ENCODE data around the gene PKN1. TPM values are rescaled to one million over a fixed set of nuclear protein-coding genes. Genes with fewer than 3 reads are reported as not detected.
A peak's percentile ranks its signal among the peaks of the same experiment; 100 is the strongest.
"Not testable (repeated sequence)": the region's sequence is repeated elsewhere in the genome, so short reads cannot be mapped to it uniquely, and the experiment has no call there.

PKN1 gene
- total and polyA plus RNA-seq, 8 donors = 50.5 to 91.5 (median 64.2) TPM

- peaks cover 0 to 17% (median 3%) of the 10 kb centered on the region in 3 donors for H3K36me3 ChIP-seq
- TF ChIP-seq CTCF (IDR thresholded peaks at IDR 0.05) = no peak
- H3K4me3 ChIP-seq = no peak overlapping the region
- H3K27ac ChIP-seq = no peak overlapping the region
- intact Hi-C loops (cut with DNase I) = no loop called here
- H3K4me1 ChIP-seq = no peaks in the 10 kb centered on the region
- peak in 1 of 4 donors; percentile 18 for ATAC-seq
- DNase-seq = no peak
- FAIRE-seq = no peak
- H3K27me3 ChIP-seq = no peaks in the 10 kb centered on the region
- no peaks in the 10 kb centered on the region for H3K9me3 ChIP-seq
- WGBS, 2 donors = 90 to 91% methylated on average over 26 of the region's 26 CpGs
Observed at GRCh38 chr19:14402332-14403144, 30.6 kb upstream of the PKN1 start.

- WGBS, 2 donors = 93 to 95% methylated on average over 15 of the region's 15 CpGs
- ATAC-seq; H3K4me1 ChIP-seq; DNase-seq; H3K27me3 ChIP-seq; H3K27ac ChIP-seq; H3K9me3 ChIP-seq; intact Hi-C loops (cut with DNase I); H3K4me3 ChIP-seq; FAIRE-seq: not testable (repeated sequence)
- H3K36me3 ChIP-seq = peaks cover 6 to 25% (median 7%) of the 10 kb centered on the region in 3 donors
Observed at GRCh38 chr19:14403145-14403930, 29.8 kb upstream of the PKN1 start.

- no peak overlapping the region for H3K4me3 ChIP-seq
- FAIRE-seq = no peak
- 66 to 75% methylated on average over 9 of the region's 9 CpGs for whole genome bisulfite sequencing, 2 donors
- ATAC-seq = no peak
- H3K36me3 ChIP-seq = peaks cover 10 to 35% (median 16%) of the 10 kb centered on the region in 3 donors
- H3K27me3 ChIP-seq = no peaks in the 10 kb centered on the region
- H3K9me3 ChIP-seq = no peaks in the 10 kb centered on the region
- no peak for DNase-seq
- H3K4me1 ChIP-seq = no peaks in the 10 kb centered on the region
- TF ChIP-seq CTCF (IDR thresholded peaks at IDR 0.05) = no peak
- no peak overlapping the region for H3K27ac ChIP-seq
- intact Hi-C loops (cut with DNase I) = no loop called here
Observed at GRCh38 chr19:14404312-14404711, 28.8 kb upstream of the PKN1 start.

- intact Hi-C loops (cut with DNase I) = no loop called here
- Histone ChIP-seq H3K27me3 (no peaks in the 10 kb centered on the region), H3K9me3 (no peaks in the 10 kb centered on the region), H3K27ac (peak overlapping the region in 1 of 4 donors; percentile 20), H3K4me3 (no peak overlapping the region), H3K36me3 (peaks cover 12 to 46% (median 25%) of the 10 kb centered on the region in 3 donors), H3K4me1 (no peaks in the 10 kb centered on the region)
- TF ChIP-seq CTCF (IDR thresholded peaks at IDR 0.05) = no peak
- FAIRE-seq (no peak), DNase-seq (no peak), ATAC-seq (no peak)
- 87 to 88% methylated on average over 6 of the region's 6 CpGs for WGBS, 2 donors
Observed at GRCh38 chr19:14405380-14405757, 27.7 kb upstream of the PKN1 start.

- peak; percentile 87 to 97 (median 93) for TF ChIP-seq CTCF (IDR thresholded peaks at IDR 0.05)
- Histone ChIP-seq H3K27me3 (no peaks in the 10 kb centered on the region), H3K9me3 (no peaks in the 10 kb centered on the region), H3K36me3 (peaks cover 12 to 50% (median 32%) of the 10 kb centered on the region in 3 donors), H3K4me3 (peak overlapping the region in 2 of 4 donors; percentile 33 to 35), H3K4me1 (no peaks in the 10 kb centered on the region), H3K27ac (peak overlapping the region in 3 of 4 donors; percentile 10 to 20 (median 20))
- ATAC-seq (peak; percentile 86 to 95 (median 94)), DNase-seq (peak; percentile 83 to 96 (median 92)), FAIRE-seq (no peak)
- intact Hi-C loops (cut with DNase I) = no loop called here
- 15 to 24% methylated on average over 53 to 61 of the region's 61 CpGs for WGBS, 2 donors
Observed at GRCh38 chr19:14405758-14406644, 27.1 kb upstream of the PKN1 start.

Measured in pancreas (tissue), 10 donors.